Measurements from ENCODE around the gene GAS2L3.
"Not testable (repeated sequence)": the region's sequence is repeated elsewhere in the genome, so short reads cannot be mapped to it uniquely, and the experiment has no call there.

GAS2L3 gene

GRCh38 chr12:100576331-100577036, 3.0 kb downstream of the GAS2L3 start:
- no peak for DNase-seq

GRCh38 chr12:100578923-100579322, 5.4 kb downstream of the GAS2L3 start:
- no peak for DNase-seq

- DNase-seq, result no peak
Observed at GRCh38 chr12:100579844-100580243, 6.4 kb downstream of the GAS2L3 start.

- no peak for DNase-seq
Observed at GRCh38 chr12:100584256-100584655, 10.8 kb downstream of the GAS2L3 start.

GRCh38 chr12:100591979-100592378, 18.5 kb downstream of the GAS2L3 start:
- DNase-seq, result no peak

- DNase-seq, result no peak
Observed at GRCh38 chr12:100593490-100593889, 20.0 kb downstream of the GAS2L3 start.

- no peak for DNase-seq
Observed at GRCh38 chr12:100601626-100602025, 28.1 kb downstream of the GAS2L3 start.

- not testable (repeated sequence) for DNase-seq
Observed at GRCh38 chr12:100602997-100603396, 29.5 kb downstream of the GAS2L3 start.

- no peak for DNase-seq
Observed at GRCh38 chr12:100608776-100609175, 35.3 kb downstream of the GAS2L3 start.

GRCh38 chr12:100610666-100611430, 37.4 kb downstream of the GAS2L3 start:
- no peak for DNase-seq

- no peak for DNase-seq
Observed at GRCh38 chr12:100612606-100613005, 39.1 kb downstream of the GAS2L3 start.

GRCh38 chr12:100624571-100624970, 51.1 kb downstream of the GAS2L3 start:
- no peak for DNase-seq

GRCh38 chr12:100632445-100632892, 59.0 kb downstream of the GAS2L3 start:
- DNase-seq, result no peak

- not testable (repeated sequence) for DNase-seq
Observed at GRCh38 chr12:100633082-100633785, 59.8 kb downstream of the GAS2L3 start.

- no peak for DNase-seq
Observed at GRCh38 chr12:100643246-100643645, 69.8 kb downstream of the GAS2L3 start.

- DNase-seq, result no peak
Observed at GRCh38 chr12:100646896-100647295, 73.4 kb downstream of the GAS2L3 start.

- DNase-seq, result no peak
Observed at GRCh38 chr12:100651108-100651507, 77.6 kb downstream of the GAS2L3 start.

GRCh38 chr12:100651694-100652093, 78.2 kb downstream of the GAS2L3 start:
- no peak for DNase-seq

GRCh38 chr12:100652488-100652887, 79.0 kb downstream of the GAS2L3 start:
- DNase-seq, result no peak

- DNase-seq, result no peak
Observed at GRCh38 chr12:100656141-100656540, 82.7 kb downstream of the GAS2L3 start.

- peak; percentile 21 for DNase-seq
Observed at GRCh38 chr12:100656856-100657255, 83.4 kb downstream of the GAS2L3 start.

- DNase-seq, result no peak
Observed at GRCh38 chr12:100661300-100661951, 87.9 kb downstream of the GAS2L3 start.

- no peak for DNase-seq
Observed at GRCh38 chr12:100666588-100666987, 93.1 kb downstream of the GAS2L3 start.
